DOHH2 (cell line): ENCODE results near the gene GRIN2A.

Source experiments
- H3F3A ChIP-seq: fragments of 200-600 bp; sonication (generic), shearing (Covaris generic); 2 replicates; pipeline ENCODE4 v1.6.0; 2016; ENCODE audit warnings: antibody characterized with exemption, mild to moderate bottlenecking; ENCODE audit not compliant: control insufficient read depth, insufficient read depth
- H3K27ac ChIP-seq: fragments of 200-600 bp; sonication (generic); 2 replicates; pipeline ENCODE4 v1.5.1; 2014; ENCODE audit warnings: low read depth, mild to moderate bottlenecking, low read length, moderate library complexity
- H3K27me3 ChIP-seq: fragments of 200-600 bp; sonication (generic); 2 replicates; pipeline ENCODE4 v1.6.1; 2014; ENCODE audit warnings: mild to moderate bottlenecking, low read length, mixed read lengths; ENCODE audit not compliant: control insufficient read depth
- H3K36me3 ChIP-seq: fragments of 200-600 bp; sonication (generic); 2 replicates; pipeline ENCODE4 v1.6.1; 2014; ENCODE audit warnings: mild to moderate bottlenecking, low read length, moderate library complexity, mixed read lengths; ENCODE audit not compliant: control insufficient read depth
- H3K4me1 ChIP-seq: fragments of 200-600 bp; sonication (generic); 2 replicates; pipeline ENCODE4 v1.6.1; 2014; ENCODE audit warnings: mild to moderate bottlenecking, low read length, mixed read lengths; ENCODE audit not compliant: control insufficient read depth
- H3K4me2 ChIP-seq: fragments of 200-600 bp; sonication (generic); 2 replicates; pipeline ENCODE4 v1.6.0; 2014; ENCODE audit warnings: mild to moderate bottlenecking, low read length, moderate library complexity
- H3K4me3 ChIP-seq: fragments of 200-600 bp; sonication (generic); 2 replicates; pipeline ENCODE4 v1.5.1; 2014; ENCODE audit warnings: mild to moderate bottlenecking, low read length, mixed read lengths
- H3K79me2 ChIP-seq: fragments of 200-600 bp; sonication (generic); 2 replicates; pipeline ENCODE4 v1.6.1; 2014; ENCODE audit warnings: mild to moderate bottlenecking, low read length, mixed read lengths; ENCODE audit not compliant: control insufficient read depth
- H3K9me2 ChIP-seq: fragments of 200-600 bp; sonication (generic); replicated peaks from 2 replicates; pipeline ENCODE4 v1.6.1; 2014; ENCODE audit warnings: mild to moderate bottlenecking, low read length, mixed read lengths; ENCODE audit not compliant: control insufficient read depth
- H3K9me3 ChIP-seq: fragments of 200-600 bp; sonication (generic); 2 replicates; pipeline ENCODE4 v1.6.1; 2014; ENCODE audit warnings: antibody characterized with exemption, low read length, mixed read lengths; ENCODE audit not compliant: control insufficient read depth, insufficient read depth
- H4K20me1 ChIP-seq: fragments of 200-600 bp; sonication (generic); 2 replicates; pipeline ENCODE4 v1.6.0; 2014; ENCODE audit warnings: low read depth, mild to moderate bottlenecking, antibody characterized with exemption, low read length, moderate library complexity; ENCODE audit not compliant: control insufficient read depth, insufficient read depth
- EZH2phosphoT487 ChIP-seq: fragments of 200-600 bp; sonication (generic); IDR thresholded peaks from 2 replicates; pipeline ENCODE4 v1.6.1; 2017; ENCODE audit warnings: borderline replicate concordance, mild to moderate bottlenecking, antibody characterized with exemption, low read length, moderate library complexity, mixed read lengths
- TF ChIP-seq, protein P1 (sequence below): fragments of 200-600 bp; sonication (generic); IDR thresholded peaks from one replicate; pipeline ENCODE4 v1.5.1; 2014; ENCODE audit warnings: antibody characterized with exemption, mild to moderate bottlenecking, low read depth, low read length; ENCODE audit not compliant: poor library complexity, severe bottlenecking

GRIN2A gene

DNA sequence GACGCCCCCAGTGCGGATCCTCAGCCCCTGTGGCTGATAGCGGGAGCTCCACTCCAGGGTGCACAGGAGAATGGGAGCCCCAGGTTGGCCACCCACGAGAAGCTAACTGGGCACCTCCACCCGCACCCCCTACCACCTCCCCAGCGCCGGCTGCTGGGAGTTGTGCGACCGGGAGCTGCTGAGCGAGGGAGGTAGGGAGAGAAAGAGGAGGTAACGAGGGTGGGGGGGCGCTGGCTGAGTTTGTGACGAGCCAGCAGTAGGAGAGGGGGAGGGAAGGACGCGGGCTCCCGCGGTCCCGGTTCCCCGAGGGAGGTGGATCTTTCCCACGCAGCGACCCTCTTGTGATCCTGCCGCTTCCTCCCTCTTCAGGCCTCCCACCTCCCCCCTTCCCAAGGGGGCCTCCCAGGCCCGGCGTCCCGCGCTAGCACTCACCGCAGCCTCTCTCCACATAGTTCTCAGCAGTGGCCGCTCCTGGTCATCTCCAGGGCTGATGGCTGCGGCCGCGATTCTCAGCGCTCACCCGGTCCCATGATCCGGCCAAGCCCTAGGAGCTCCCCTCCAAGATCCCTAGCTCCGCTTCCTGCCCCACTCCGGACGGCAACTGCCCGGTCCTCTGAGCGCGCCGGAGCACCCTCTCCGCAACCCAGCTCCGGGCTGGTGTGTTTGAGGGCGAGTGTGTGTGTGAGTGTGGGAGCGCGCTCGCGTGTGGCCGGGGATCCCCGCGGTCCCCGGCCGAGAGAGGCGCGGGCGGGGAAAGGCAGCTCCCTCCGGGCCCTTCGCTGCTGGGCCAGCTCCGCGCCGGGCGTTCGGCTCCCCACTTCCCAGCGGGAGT is at the start of gene GRIN2A:
GRIN2A (minus strand) TSS at position 207 of the 832 bp plus-strand sequence. CDS start 2,017 bp downstream, outside the sequence.
- Histone ChIP-seq H3K79me2 (no peaks in the 10 kb centered on the region), H3K9me2 (no peaks in the 10 kb centered on the region), H3K4me1 (no peaks in the 10 kb centered on the region), H3K4me2 (peak within 1 kb of the TSS; percentile 11; the same call in 1 of the 2 replicates), H3F3A (no peaks in the 10 kb centered on the region), H3K27me3 (peaks cover 26% of the 10 kb centered on the region), H3K9me3 (no peaks in the 10 kb centered on the region), H3K36me3 (no peaks in the 10 kb centered on the region), H4K20me1 (no peaks in the 10 kb centered on the region), H3K4me3 (no peak within 1 kb of the TSS), H3K27ac (no peak within 1 kb of the TSS)
- TF ChIP-seq, protein P1, sequence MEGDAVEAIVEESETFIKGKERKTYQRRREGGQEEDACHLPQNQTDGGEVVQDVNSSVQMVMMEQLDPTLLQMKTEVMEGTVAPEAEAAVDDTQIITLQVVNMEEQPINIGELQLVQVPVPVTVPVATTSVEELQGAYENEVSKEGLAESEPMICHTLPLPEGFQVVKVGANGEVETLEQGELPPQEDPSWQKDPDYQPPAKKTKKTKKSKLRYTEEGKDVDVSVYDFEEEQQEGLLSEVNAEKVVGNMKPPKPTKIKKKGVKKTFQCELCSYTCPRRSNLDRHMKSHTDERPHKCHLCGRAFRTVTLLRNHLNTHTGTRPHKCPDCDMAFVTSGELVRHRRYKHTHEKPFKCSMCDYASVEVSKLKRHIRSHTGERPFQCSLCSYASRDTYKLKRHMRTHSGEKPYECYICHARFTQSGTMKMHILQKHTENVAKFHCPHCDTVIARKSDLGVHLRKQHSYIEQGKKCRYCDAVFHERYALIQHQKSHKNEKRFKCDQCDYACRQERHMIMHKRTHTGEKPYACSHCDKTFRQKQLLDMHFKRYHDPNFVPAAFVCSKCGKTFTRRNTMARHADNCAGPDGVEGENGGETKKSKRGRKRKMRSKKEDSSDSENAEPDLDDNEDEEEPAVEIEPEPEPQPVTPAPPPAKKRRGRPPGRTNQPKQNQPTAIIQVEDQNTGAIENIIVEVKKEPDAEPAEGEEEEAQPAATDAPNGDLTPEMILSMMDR: no peak
- peak; percentile 57; the same call in 1 of the 2 replicates for TF ChIP-seq EZH2phosphoT487

DNA sequence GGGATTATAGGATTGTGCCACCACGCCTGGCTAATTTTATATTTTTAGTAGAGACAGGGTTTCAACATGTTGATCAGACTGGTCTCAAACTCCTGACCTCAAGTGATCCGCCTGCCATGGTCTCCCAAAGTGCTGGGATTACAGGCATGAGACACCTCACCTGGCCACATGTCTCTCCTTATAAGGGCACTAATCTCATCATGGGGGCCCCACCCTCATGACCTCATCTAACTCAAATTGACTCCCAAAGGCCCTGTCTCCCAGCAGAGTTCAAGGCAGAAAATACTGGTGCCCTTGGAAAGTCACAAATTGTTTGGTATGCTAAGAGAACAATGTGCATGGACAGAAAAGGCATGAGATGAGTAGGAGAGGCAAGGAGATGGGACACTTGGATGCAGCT is 49.3 kb upstream of the GRIN2A start:
- Histone ChIP-seq H3F3A (no peaks in the 10 kb centered on the region), H3K9me3 (no peaks in the 10 kb centered on the region), H3K4me3 (no peak overlapping the region)

DNA sequence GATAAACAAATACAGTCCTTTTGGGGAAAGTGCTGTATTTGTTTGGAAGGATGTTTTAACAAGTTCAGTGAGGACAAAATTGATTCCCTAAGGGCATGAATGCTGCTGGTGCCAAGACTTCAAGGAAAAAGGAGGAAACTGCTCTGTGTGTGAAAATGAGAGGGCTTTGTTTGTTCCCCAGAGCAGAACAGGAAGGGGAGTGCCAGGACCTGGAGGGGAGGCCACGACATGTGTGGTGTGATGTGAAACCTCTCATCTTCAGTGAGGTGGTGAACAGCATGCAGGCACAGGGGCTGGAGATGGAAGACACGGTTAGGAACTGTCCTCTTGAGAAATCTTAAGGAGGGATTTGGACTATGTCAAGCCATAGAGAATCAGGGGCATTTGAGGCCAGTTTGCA is 46.6 kb upstream of the GRIN2A start:
- H3K36me3 ChIP-seq: no peaks in the 10 kb centered on the region
- H3K9me3 ChIP-seq: no peaks in the 10 kb centered on the region
- no peaks in the 10 kb centered on the region for H3K79me2 ChIP-seq
- TF ChIP-seq, protein P1: no peak
- TF ChIP-seq EZH2phosphoT487: no peak
- H3F3A ChIP-seq: no peaks in the 10 kb centered on the region
- H3K9me2 ChIP-seq: no peaks in the 10 kb centered on the region
- H3K27me3 ChIP-seq: peaks cover 3% of the 10 kb centered on the region; the same call in 1 of the 2 replicates
- peaks cover 37% of the 10 kb centered on the region for H3K4me1 ChIP-seq
- no peaks in the 10 kb centered on the region for H4K20me1 ChIP-seq
- H3K27ac ChIP-seq: no peak overlapping the region
- H3K4me3 ChIP-seq: no peak overlapping the region
- peak overlapping the region; percentile 16; the same call in 1 of the 2 replicates for H3K4me2 ChIP-seq

More for the DNA sequence above, 49.3 kb upstream of the GRIN2A start:
- Histone ChIP-seq H3K4me2 (no peak overlapping the region), H3K27me3 (no peaks in the 10 kb centered on the region; the same call in 1 of the 2 replicates), H3K9me2 (no peaks in the 10 kb centered on the region), H4K20me1 (no peaks in the 10 kb centered on the region), H3K36me3 (no peaks in the 10 kb centered on the region), H3K27ac (no peak overlapping the region), H3K79me2 (no peaks in the 10 kb centered on the region), H3K4me1 (peaks cover 28% of the 10 kb centered on the region)
- no peak for TF ChIP-seq EZH2phosphoT487
- TF ChIP-seq, protein P1: no peak
